Measurements from ENCODE around the gene AMOT. TPM values are rescaled to one million over a fixed set of nuclear protein-coding genes. Genes with fewer than 3 reads are reported as not detected.

Gene AMOT
- total RNA-seq, 1 experiment from 2014 or later: 0.09 TPM

DNA sequence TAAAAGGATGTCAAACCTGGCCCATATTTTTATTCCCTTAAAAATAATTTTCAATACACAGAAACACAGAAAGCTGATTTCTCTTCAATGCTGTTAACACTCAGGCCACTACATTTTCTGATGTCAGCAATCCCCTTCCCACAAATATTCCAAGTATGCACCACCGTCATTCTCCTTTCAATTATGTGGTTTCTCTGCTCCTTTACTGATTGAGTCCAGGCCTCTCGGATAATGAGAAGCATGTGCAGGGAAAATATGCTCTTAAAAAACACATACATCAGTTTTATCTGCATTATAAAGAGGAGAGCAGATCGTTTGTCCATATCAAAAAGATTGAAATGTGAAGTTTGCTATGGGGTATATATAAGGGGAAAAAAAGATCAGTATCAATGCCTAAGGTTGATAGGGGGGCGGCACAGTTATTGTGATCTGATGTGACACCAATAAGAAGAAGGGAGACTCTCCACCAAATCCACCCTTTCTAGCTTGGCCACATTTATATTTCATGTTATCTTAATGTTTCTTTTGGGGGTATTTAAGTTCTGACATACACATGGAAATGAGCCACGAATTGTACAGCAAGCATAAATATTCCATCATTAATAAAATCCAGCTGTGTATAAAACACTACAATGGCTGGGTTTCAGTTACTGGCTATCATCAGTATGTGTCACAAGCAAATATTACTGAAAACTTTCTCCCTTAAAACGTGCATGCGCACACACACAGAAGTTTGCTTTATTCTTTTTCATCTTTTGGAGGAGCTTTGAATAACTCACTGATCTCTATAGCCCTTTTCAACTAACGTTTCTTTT, 6.4 kb downstream of the AMOT start:
- intact Hi-C loops (cut with micrococcal nuclease): no loop called here
- peaks cover 80% of the 10 kb centered on the region for H3K27me3 Mint-ChIP-seq (ENCODE audit: insufficient read depth, unreplicated experiment)
- no peaks in the 10 kb centered on the region for H3K4me1 Mint-ChIP-seq (ENCODE audit: insufficient read depth, unreplicated experiment)
- TF ChIP-seq, protein P1, sequence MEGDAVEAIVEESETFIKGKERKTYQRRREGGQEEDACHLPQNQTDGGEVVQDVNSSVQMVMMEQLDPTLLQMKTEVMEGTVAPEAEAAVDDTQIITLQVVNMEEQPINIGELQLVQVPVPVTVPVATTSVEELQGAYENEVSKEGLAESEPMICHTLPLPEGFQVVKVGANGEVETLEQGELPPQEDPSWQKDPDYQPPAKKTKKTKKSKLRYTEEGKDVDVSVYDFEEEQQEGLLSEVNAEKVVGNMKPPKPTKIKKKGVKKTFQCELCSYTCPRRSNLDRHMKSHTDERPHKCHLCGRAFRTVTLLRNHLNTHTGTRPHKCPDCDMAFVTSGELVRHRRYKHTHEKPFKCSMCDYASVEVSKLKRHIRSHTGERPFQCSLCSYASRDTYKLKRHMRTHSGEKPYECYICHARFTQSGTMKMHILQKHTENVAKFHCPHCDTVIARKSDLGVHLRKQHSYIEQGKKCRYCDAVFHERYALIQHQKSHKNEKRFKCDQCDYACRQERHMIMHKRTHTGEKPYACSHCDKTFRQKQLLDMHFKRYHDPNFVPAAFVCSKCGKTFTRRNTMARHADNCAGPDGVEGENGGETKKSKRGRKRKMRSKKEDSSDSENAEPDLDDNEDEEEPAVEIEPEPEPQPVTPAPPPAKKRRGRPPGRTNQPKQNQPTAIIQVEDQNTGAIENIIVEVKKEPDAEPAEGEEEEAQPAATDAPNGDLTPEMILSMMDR (IDR thresholded peaks at IDR 0.05; ENCODE audit: unreplicated experiment): no peak
- CTCF ChIA-PET: interaction anchor here (0.6 kb wide), 1 partner anchor 21 kb away, joined by 3 read pairs; no protein-coding TSS in a partner anchor
- DNase-seq (ENCODE audit: unreplicated experiment): no peak
- H3K27ac Mint-ChIP-seq (ENCODE audit: low read depth, unreplicated experiment): no peak overlapping the region
- H3K9me3 Mint-ChIP-seq (ENCODE audit: unreplicated experiment): no peaks in the 10 kb centered on the region
- BruUV-seq (replicated peaks): no TSS peak
- no peaks in the 10 kb centered on the region for H3K36me3 Mint-ChIP-seq (ENCODE audit: insufficient read depth, unreplicated experiment)
- POLR2A ChIA-PET: no interaction called here
- H3K4me3 Mint-ChIP-seq (ENCODE audit: unreplicated experiment): no peak overlapping the region

DNA sequence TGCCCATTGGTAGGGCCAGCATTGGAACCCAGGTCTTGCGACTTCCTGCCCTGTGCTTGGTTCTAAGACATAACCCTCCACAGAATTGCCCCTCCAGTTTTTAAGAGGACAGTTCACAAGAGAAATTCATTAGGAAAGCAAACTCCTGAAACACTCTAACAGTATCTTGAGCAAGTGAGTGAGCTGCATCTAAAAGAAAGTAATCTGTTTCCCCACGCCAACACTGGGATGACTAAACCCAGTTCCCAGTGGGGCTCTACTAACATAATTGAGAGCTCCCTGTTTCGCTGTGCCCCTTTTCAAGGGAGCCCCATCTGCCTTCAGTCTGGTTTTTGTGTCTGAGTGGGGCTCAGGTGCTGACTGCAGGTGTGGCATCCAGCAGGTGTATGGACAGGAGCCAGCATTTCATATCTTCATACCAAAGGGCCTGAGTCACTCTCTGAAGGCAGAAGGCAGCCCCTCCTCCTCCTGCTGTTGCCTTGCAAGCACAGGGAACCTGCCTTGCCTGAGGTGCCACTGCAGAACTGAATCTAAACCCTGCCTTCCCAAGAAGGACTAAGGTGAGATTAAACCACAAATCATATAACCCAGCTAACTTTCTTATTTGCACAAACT, 8.0 kb downstream of the AMOT start:
- no peaks in the 10 kb centered on the region for H3K36me3 Mint-ChIP-seq (ENCODE audit: insufficient read depth, unreplicated experiment)
- no peaks in the 10 kb centered on the region for H3K4me1 Mint-ChIP-seq (ENCODE audit: insufficient read depth, unreplicated experiment)
- H3K9me3 Mint-ChIP-seq (ENCODE audit: unreplicated experiment): no peaks in the 10 kb centered on the region
- no peak overlapping the region for H3K27ac Mint-ChIP-seq (ENCODE audit: low read depth, unreplicated experiment)
- TF ChIP-seq, protein P1 (IDR thresholded peaks at IDR 0.05; ENCODE audit: unreplicated experiment): no peak
- DNase-seq (ENCODE audit: unreplicated experiment): peak; percentile 54
- H3K4me3 Mint-ChIP-seq (ENCODE audit: unreplicated experiment): no peak overlapping the region
- POLR2A ChIA-PET: interaction anchor here (0.6 kb wide), 1 partner anchor 18 kb away, joined by 4 read pairs; no protein-coding TSS in a partner anchor
- BruUV-seq (replicated peaks): no TSS peak
- intact Hi-C loops (cut with micrococcal nuclease): no loop called here
- peaks cover 78% of the 10 kb centered on the region for H3K27me3 Mint-ChIP-seq (ENCODE audit: insufficient read depth, unreplicated experiment)
- CTCF ChIA-PET: interaction anchor here (1.1 kb wide), 1 partner anchor 32 kb away, joined by 5 read pairs; no protein-coding TSS in a partner anchor

DNA sequence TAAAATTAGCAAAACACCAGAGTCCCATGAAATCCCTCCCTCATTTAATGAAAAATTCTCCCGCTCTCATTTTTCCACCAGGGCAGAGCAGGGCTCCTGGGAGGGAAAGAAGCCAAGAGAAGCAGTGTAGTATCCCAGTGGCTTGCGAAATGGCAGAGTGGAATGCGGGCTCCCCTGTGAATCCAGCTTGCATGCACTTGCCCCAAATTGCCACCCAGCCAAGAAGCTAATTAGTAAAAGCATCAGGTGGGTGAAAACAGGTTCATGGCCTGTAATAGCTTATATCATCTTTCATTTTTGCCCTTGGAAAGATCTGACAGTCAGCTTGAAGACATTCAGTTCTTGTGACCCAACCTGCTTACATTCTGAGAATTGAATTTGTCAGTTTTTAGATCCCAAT, 10.1 kb downstream of the AMOT start:
- POLR2A ChIA-PET: no interaction called here
- peak; percentile 40 for DNase-seq (ENCODE audit: unreplicated experiment)
- CTCF ChIA-PET: interaction anchor here (0.6 kb wide), 1 partner anchor 187 kb away, joined by 3 read pairs; no protein-coding TSS in a partner anchor
- Mint-ChIP-seq H3K27ac (ENCODE audit: low read depth, unreplicated experiment) (no peak overlapping the region), H3K36me3 (ENCODE audit: insufficient read depth, unreplicated experiment) (no peaks in the 10 kb centered on the region), H3K27me3 (ENCODE audit: insufficient read depth, unreplicated experiment) (peaks cover 80% of the 10 kb centered on the region), H3K9me3 (ENCODE audit: unreplicated experiment) (no peaks in the 10 kb centered on the region), H3K4me3 (ENCODE audit: unreplicated experiment) (no peak overlapping the region), H3K4me1 (ENCODE audit: insufficient read depth, unreplicated experiment) (no peaks in the 10 kb centered on the region)
- intact Hi-C loops (cut with micrococcal nuclease): no loop called here
- BruUV-seq (replicated peaks): no TSS peak
- TF ChIP-seq, protein P1 (IDR thresholded peaks at IDR 0.05; ENCODE audit: unreplicated experiment): no peak

DNA sequence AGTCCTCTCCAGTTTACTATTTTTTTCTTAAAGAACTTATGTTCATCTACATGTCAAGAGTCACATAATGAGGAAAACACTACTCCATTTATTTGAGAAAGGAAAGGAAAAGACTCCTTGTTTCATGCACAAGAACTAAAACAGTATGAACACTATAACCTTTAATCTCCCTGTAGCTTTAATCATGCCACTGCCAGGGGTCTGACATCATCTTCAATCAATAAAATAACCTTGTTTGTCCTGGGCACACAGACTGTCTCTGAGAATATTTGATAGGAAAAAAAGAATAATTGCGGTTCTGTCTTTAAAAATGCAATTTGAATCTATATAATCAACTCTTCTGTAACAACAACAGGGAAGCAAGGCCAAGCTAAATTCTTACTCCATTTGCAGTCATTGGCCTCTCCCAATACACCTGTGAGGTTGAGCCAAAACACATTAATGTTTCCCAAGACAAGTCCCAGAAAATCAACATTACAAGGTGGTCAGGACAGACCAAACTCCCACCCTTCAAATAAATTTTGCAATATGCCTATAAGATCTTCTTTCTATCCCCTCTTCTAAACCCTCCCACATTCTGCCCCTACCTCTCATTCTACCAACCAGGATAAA, 13.2 kb downstream of the AMOT start:
- Mint-ChIP-seq H3K4me1 (ENCODE audit: insufficient read depth, unreplicated experiment) (no peaks in the 10 kb centered on the region), H3K27me3 (ENCODE audit: insufficient read depth, unreplicated experiment) (peaks cover 79% of the 10 kb centered on the region), H3K27ac (ENCODE audit: low read depth, unreplicated experiment) (no peak overlapping the region), H3K4me3 (ENCODE audit: unreplicated experiment) (no peak overlapping the region), H3K9me3 (ENCODE audit: unreplicated experiment) (no peaks in the 10 kb centered on the region), H3K36me3 (ENCODE audit: insufficient read depth, unreplicated experiment) (peaks cover 5% of the 10 kb centered on the region)
- ChIA-PET POLR2A (no interaction called here), CTCF (no interaction called here)
- TF ChIP-seq, protein P1 (IDR thresholded peaks at IDR 0.05; ENCODE audit: unreplicated experiment): no peak
- BruUV-seq (replicated peaks): no TSS peak
- no peak for DNase-seq (ENCODE audit: unreplicated experiment)
- intact Hi-C loops (cut with micrococcal nuclease): no loop called here
